H9 (cell line): ENCODE results near the gene TXNDC17. TPM values are rescaled to one million over a fixed set of nuclear protein-coding genes. Genes with fewer than 3 reads are reported as not detected.
A peak's percentile ranks its signal among the peaks of the same experiment; 100 is the strongest.
"Not testable (repeated sequence)": the region's sequence is repeated elsewhere in the genome, so short reads cannot be mapped to it uniquely, and the experiment has no call there.

Experiments
- DNase-seq: peaks from one replicate; pipeline ENCODE4 v3.0.0-alpha.2; 2017
- H2AFZ ChIP-seq: one replicate; pipeline ENCODE4 v1.6.1; 2013; ENCODE audit warnings: mild to moderate bottlenecking, low read length, control low read depth, moderate library complexity
- H2AK5ac ChIP-seq: 2 replicates; pipeline ENCODE4 v1.6.1; 2013; ENCODE audit warnings: low read length, control low read depth, mixed read lengths; ENCODE audit not compliant: insufficient read length
- H2BK120ac ChIP-seq: one replicate; pipeline ENCODE4 v1.6.1; 2013; ENCODE audit warnings: low read depth, mild to moderate bottlenecking, low read length, control low read depth, inconsistent platforms; ENCODE audit not compliant: poor library complexity, severe bottlenecking
- H2BK12ac ChIP-seq: 2 replicates; pipeline ENCODE4 v1.6.1; 2013; ENCODE audit warnings: low read length, control low read depth, mixed read lengths, low read depth; ENCODE audit not compliant: insufficient read length
- H2BK15ac ChIP-seq: 2 replicates; pipeline ENCODE4 v1.6.1; 2013; ENCODE audit warnings: low read depth, low read length, control low read depth
- H2BK20ac ChIP-seq: one replicate; pipeline ENCODE4 v1.6.1; 2013; ENCODE audit warnings: low read depth, mild to moderate bottlenecking, low read length, control low read depth, inconsistent platforms; ENCODE audit not compliant: poor library complexity, severe bottlenecking
- H2BK5ac ChIP-seq: 2 replicates; pipeline ENCODE4 v1.6.1; 2013; ENCODE audit warnings: low read length, control low read depth, mixed read lengths; ENCODE audit not compliant: insufficient read length
- H3K14ac ChIP-seq: 2 replicates; pipeline ENCODE4 v1.6.1; 2013; ENCODE audit warnings: low read length, control low read depth; ENCODE audit not compliant: insufficient read depth
- H3K18ac ChIP-seq: 2 replicates; pipeline ENCODE4 v1.6.1; 2013; ENCODE audit warnings: low read depth, mild to moderate bottlenecking, mixed read lengths, low read length, control low read depth; ENCODE audit not compliant: insufficient read length
- H3K23ac ChIP-seq: 2 replicates; pipeline ENCODE4 v1.6.1; 2013; ENCODE audit warnings: low read length, control low read depth, mixed read lengths, low read depth; ENCODE audit not compliant: insufficient read length
- H3K23me2 ChIP-seq: 2 replicates; pipeline ENCODE4 v1.6.1; 2013; ENCODE audit warnings: low read depth, mild to moderate bottlenecking, mixed read lengths, low read length, control low read depth; ENCODE audit not compliant: insufficient read length, poor library complexity, severe bottlenecking
- H3K27ac ChIP-seq: 2 replicates; pipeline ENCODE4 v1.5.1; 2013; ENCODE audit warnings: low read length, control low read depth, mixed read lengths, low read depth; ENCODE audit not compliant: insufficient read length
- H3K27me3 ChIP-seq: 2 replicates; pipeline ENCODE4 v1.6.1; 2013; ENCODE audit warnings: low read length, control low read depth, inconsistent platforms; ENCODE audit not compliant: insufficient read depth
- H3K4ac ChIP-seq: 2 replicates; pipeline ENCODE4 v1.6.1; 2013; ENCODE audit warnings: low read depth, mild to moderate bottlenecking, control low read depth, inconsistent platforms, low read length, moderate library complexity
- H3K4me1 ChIP-seq: 2 replicates; pipeline ENCODE4 v1.6.1; 2013; ENCODE audit warnings: low read length, control low read depth, inconsistent platforms; ENCODE audit not compliant: insufficient read depth
- H3K4me2 ChIP-seq: 2 replicates; pipeline ENCODE4 v1.6.1; 2013; ENCODE audit warnings: low read length, control low read depth, mixed read lengths; ENCODE audit not compliant: insufficient read length, insufficient read depth
- H3K56ac ChIP-seq: 2 replicates; pipeline ENCODE4 v1.6.1; 2013; ENCODE audit warnings: low read depth, mild to moderate bottlenecking, mixed read lengths, low read length, control low read depth; ENCODE audit not compliant: insufficient read length
- H3K79me1 ChIP-seq: 2 replicates; pipeline ENCODE4 v1.6.1; 2013; ENCODE audit warnings: low read depth, mild to moderate bottlenecking, moderate library complexity, low read length, control low read depth, inconsistent platforms; ENCODE audit not compliant: insufficient read depth, poor library complexity, severe bottlenecking
- H3K79me2 ChIP-seq: 2 replicates; pipeline ENCODE4 v1.6.1; 2013; ENCODE audit warnings: low read length, control low read depth, inconsistent platforms; ENCODE audit not compliant: insufficient read depth
- H3K9ac ChIP-seq: 2 replicates; pipeline ENCODE4 v1.6.1; 2013; ENCODE audit warnings: low read length, control low read depth, mixed read lengths; ENCODE audit not compliant: insufficient read length; ENCODE audit errors: extremely low read depth
- H3K9me3 ChIP-seq: one replicate; pipeline ENCODE4 v1.6.1; 2013; ENCODE audit warnings: low read depth, low read length, inconsistent platforms; ENCODE audit not compliant: control insufficient read depth
- H3T11ph ChIP-seq: one replicate; pipeline ENCODE4 v1.6.1; 2013; ENCODE audit warnings: mild to moderate bottlenecking, low read length, control low read depth, inconsistent platforms
- H4K20me1 ChIP-seq: one replicate; pipeline ENCODE4 v1.6.1; 2013; ENCODE audit not compliant: control insufficient read depth, insufficient read length, insufficient read depth
- H4K5ac ChIP-seq: 2 replicates; pipeline ENCODE4 v1.6.1; 2013; ENCODE audit warnings: low read depth, mild to moderate bottlenecking, mixed read lengths, low read length, control low read depth; ENCODE audit not compliant: insufficient read length
- H4K8ac ChIP-seq: replicated peaks from 2 replicates; pipeline ENCODE4 v1.6.1; 2013; ENCODE audit warnings: low read length, control low read depth, mixed read lengths, low read depth; ENCODE audit not compliant: insufficient read length
- H4K91ac ChIP-seq: 2 replicates; pipeline ENCODE4 v1.6.1; 2013; ENCODE audit warnings: low read depth, mild to moderate bottlenecking, moderate library complexity, mixed read lengths, low read length, control low read depth; ENCODE audit not compliant: insufficient read length
- H3K27ac Mint-ChIP-seq, 3 experiments: 2 replicates in 2 of 3; 3 replicates in 1 of 3; pipeline ENCODE4 v1.8.0; 2020 to 2021; ENCODE audit warnings: mixed read lengths in 3 of 3, mild to moderate bottlenecking in 1 of 3, moderate library complexity in 1 of 3
- H3K27me3 Mint-ChIP-seq: 2 replicates; pipeline ENCODE4 v1.8.0; 2021; ENCODE audit warnings: low read depth, mild to moderate bottlenecking, moderate library complexity, mixed read lengths
- H3K36me3 Mint-ChIP-seq, 3 experiments: 2 replicates in 2 of 3; 3 replicates in 1 of 3; pipeline ENCODE4 v1.8.0; 2020 to 2021; ENCODE audit warnings: low read depth in 3 of 3, mixed read lengths in 3 of 3; ENCODE audit not compliant: insufficient read depth in 1 of 3
- H3K4me1 Mint-ChIP-seq, 2 experiments: 2 replicates each; pipeline ENCODE4 v1.8.0; 2020; ENCODE audit warnings: mixed read lengths in 2 of 2
- H3K4me3 Mint-ChIP-seq, 2 experiments: 2 replicates in 1 of 2; 3 replicates in 1 of 2; pipeline ENCODE4 v1.8.0; 2020 to 2021; ENCODE audit warnings: mild to moderate bottlenecking in 2 of 2, mixed read lengths in 2 of 2, moderate library complexity in 1 of 2
- H3K9me3 Mint-ChIP-seq, 2 experiments: 2 replicates in 1 of 2; 3 replicates in 1 of 2; pipeline ENCODE4 v1.8.0; 2020; ENCODE audit warnings: mild to moderate bottlenecking in 2 of 2, mixed read lengths in 2 of 2, moderate library complexity in 1 of 2
- WGBS: extraction: QIAGEN DNeasy Blood & Tissue Kit; methylation state at CpG from one replicate; pipeline ENCODE4 v1.1.7; 2013; ENCODE audit warnings: missing lambda C conversion rate, low lambda C conversion rate, mixed read lengths; ENCODE audit not compliant: insufficient read length; ENCODE audit errors: extremely low coverage; 5-methylcytosine and 5-hydroxymethylcytosine counted together
- total RNA-seq: library from RNA; stranded (reverse); gene quantifications from 2 replicates; pipeline ENCODE4 v1.2.1, GENCODE V29; 2021
- TF ChIP-seq, protein P1 (sequence below): fragments of 200-600 bp; sonication (generic); conservative IDR thresholded peaks from 3 replicates; pipeline ENCODE4 v1.8.0; 2021; ENCODE audit warnings: antibody characterized with exemption, mild to moderate bottlenecking

The TXNDC17 gene
- total RNA-seq, 1 experiment from 2014 or later: 170 TPM

DNA sequence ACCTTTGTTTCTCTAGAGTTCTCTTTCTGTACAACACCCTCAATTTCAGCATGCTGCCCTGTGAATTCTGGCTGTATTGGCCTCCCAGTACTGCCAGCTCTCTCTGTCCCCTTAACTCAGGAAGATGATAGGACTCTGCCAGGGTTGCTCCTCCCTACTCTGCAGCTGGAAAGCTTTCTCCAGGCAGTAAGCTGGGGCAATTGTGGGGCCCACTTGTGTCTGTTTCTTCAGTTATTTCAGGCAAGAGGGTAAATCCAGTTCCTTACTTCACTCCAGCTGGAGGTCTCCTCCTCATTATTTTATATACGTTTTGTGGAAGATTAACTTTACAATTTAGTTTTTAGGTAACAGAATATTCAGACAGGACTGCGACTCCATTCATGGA lies 20.6 kb downstream of the TXNDC17 start:
- Histone ChIP-seq H2BK120ac (no peak overlapping the region), H3K79me2 (no peaks in the 10 kb centered on the region), H3K18ac (no peak overlapping the region), H3K79me1 (no peaks in the 10 kb centered on the region), H3T11ph (no peak overlapping the region), H2BK12ac (no peak overlapping the region), H4K8ac (no peak overlapping the region), H3K14ac (no peak overlapping the region), H2BK15ac (no peak overlapping the region), H3K4ac (no peak overlapping the region), H4K91ac (no peak overlapping the region), H3K4me1 (no peaks in the 10 kb centered on the region), H3K56ac (no peak overlapping the region), H3K4me2 (no peak overlapping the region), H3K23ac (no peak overlapping the region), H2BK20ac (no peak overlapping the region), H3K27ac (no peak overlapping the region), H4K5ac (no peak overlapping the region), H2AFZ (no peak overlapping the region), H3K9me3 (no peaks in the 10 kb centered on the region), H3K23me2 (no peaks in the 10 kb centered on the region), H3K27me3 (peaks cover 4% of the 10 kb centered on the region; the same call in 1 of the 2 replicates), H3K9ac (no peak overlapping the region), H2AK5ac (no peak overlapping the region), H4K20me1 (no peaks in the 10 kb centered on the region), H2BK5ac (no peak overlapping the region)
- TF ChIP-seq, protein P1, sequence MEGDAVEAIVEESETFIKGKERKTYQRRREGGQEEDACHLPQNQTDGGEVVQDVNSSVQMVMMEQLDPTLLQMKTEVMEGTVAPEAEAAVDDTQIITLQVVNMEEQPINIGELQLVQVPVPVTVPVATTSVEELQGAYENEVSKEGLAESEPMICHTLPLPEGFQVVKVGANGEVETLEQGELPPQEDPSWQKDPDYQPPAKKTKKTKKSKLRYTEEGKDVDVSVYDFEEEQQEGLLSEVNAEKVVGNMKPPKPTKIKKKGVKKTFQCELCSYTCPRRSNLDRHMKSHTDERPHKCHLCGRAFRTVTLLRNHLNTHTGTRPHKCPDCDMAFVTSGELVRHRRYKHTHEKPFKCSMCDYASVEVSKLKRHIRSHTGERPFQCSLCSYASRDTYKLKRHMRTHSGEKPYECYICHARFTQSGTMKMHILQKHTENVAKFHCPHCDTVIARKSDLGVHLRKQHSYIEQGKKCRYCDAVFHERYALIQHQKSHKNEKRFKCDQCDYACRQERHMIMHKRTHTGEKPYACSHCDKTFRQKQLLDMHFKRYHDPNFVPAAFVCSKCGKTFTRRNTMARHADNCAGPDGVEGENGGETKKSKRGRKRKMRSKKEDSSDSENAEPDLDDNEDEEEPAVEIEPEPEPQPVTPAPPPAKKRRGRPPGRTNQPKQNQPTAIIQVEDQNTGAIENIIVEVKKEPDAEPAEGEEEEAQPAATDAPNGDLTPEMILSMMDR: no peak
- no CpG with 5 or more reads among the region's 2 CpGs for WGBS
- H3K4me1 Mint-ChIP-seq: peaks cover 7% of the 10 kb centered on the region in 2 experiments
- H3K27me3 Mint-ChIP-seq: peaks cover 78% of the 10 kb centered on the region
- no peak overlapping the region for H3K27ac Mint-ChIP-seq
- H3K4me3 Mint-ChIP-seq: no peak overlapping the region
- no peaks in the 10 kb centered on the region; a peak in 2 of 5 replicates for H3K9me3 Mint-ChIP-seq
- H3K36me3 Mint-ChIP-seq: peaks cover 0 to 1% (median 0%) of the 10 kb centered on the region in 3 experiments; a peak in 1 of 7 replicates
- peak; percentile 18 for DNase-seq

DNA sequence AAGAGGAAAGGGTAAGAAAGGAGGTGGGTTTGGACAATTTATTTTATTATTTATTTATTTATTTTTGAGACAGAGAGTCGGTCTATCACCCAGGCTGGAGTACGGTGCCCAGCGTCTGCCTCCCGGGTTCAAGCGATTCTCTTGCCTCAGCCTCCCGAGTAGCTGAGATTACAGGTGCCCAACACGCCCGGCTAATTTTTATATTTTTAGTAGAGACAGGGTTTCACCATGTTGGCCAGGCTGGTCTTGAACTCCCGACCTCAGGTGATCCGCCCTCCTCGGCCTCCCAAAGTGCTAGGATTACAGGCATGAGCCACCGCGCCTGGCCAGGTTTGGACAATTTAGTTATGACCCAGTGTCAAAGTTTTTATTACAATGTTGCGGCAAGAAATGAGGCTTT lies 22.3 kb downstream of the TXNDC17 start:
- H2BK12ac ChIP-seq, H2BK20ac ChIP-seq, H2AK5ac ChIP-seq, H4K91ac ChIP-seq, H3K4me3 Mint-ChIP-seq, H3K23ac ChIP-seq, H3K27ac Mint-ChIP-seq, H2BK120ac ChIP-seq, H3K9ac ChIP-seq, H3K9me3 ChIP-seq, H3T11ph ChIP-seq, H3K4me1 ChIP-seq, H4K20me1 ChIP-seq, H3K23me2 ChIP-seq, H3K27ac ChIP-seq, H3K56ac ChIP-seq, H3K4me2 ChIP-seq, DNase-seq, H3K79me1 ChIP-seq, H3K79me2 ChIP-seq, H3K14ac ChIP-seq, H2AFZ ChIP-seq, H3K9me3 Mint-ChIP-seq, H4K8ac ChIP-seq, H3K4me1 Mint-ChIP-seq, H3K4ac ChIP-seq, H3K36me3 Mint-ChIP-seq, H3K27me3 ChIP-seq, H3K18ac ChIP-seq, H4K5ac ChIP-seq, H2BK15ac ChIP-seq, H2BK5ac ChIP-seq: not testable (repeated sequence)
- H3K27me3 Mint-ChIP-seq: peaks cover 80% of the 10 kb centered on the region
- no CpG with 5 or more reads among the region's 14 CpGs for WGBS
